Vagina (tissue), 2 donors: ENCODE data around the gene NAT9. TPM values are rescaled to one million over a fixed set of nuclear protein-coding genes. Genes with fewer than 3 reads are reported as not detected.

Experiments
- DNase-seq, 2 donors: peaks; one replicate each; pipeline ENCODE4 v3.0.0-alpha.2; 2017; ENCODE audit errors: extremely low spot score in 2 of 2
- H3K27ac ChIP-seq: fragments of 200-600 bp; sonication (generic); one replicate; pipeline ENCODE4 v1.5.1; 2019
- H3K27me3 ChIP-seq: fragments of 200-600 bp; sonication (generic); one replicate; pipeline ENCODE4 v1.5.1; 2019
- H3K36me3 ChIP-seq, 2 donors: fragments of 200-600 bp; sonication (generic); one replicate each; pipeline ENCODE4 v1.5.1; 2017 to 2019
- H3K4me1 ChIP-seq: fragments of 200-600 bp; sonication (generic); one replicate; pipeline ENCODE4 v1.5.1; 2019
- H3K4me3 ChIP-seq, 2 donors: fragments of 200-600 bp; sonication (generic); 1 replicate in 1 of 2; 2 replicates in 1 of 2; pipeline ENCODE4 v1.5.1; 2016 to 2019
- H3K9me3 ChIP-seq: fragments of 200-600 bp; sonication (generic); one replicate; pipeline ENCODE4 v1.5.1; 2019
- POLR2A ChIP-seq, 2 donors: fragments of 450-650 bp; IDR thresholded peaks; one replicate each; pipeline ENCODE4 v1.6.1; 2017; ENCODE audit warnings: antibody characterized with exemption in 2 of 2, mild to moderate bottlenecking in 2 of 2, moderate library complexity in 2 of 2
- POLR2AphosphoS5 ChIP-seq, 2 donors: sonication (generic); formaldehyde crosslinking; IDR thresholded peaks; one replicate each; pipeline ENCODE4 v1.9.0; 2017; ENCODE audit warnings: antibody characterized with exemption in 2 of 2, mild to moderate bottlenecking in 2 of 2, low read depth in 1 of 2; ENCODE audit not compliant: insufficient read depth in 1 of 2
- intact Hi-C: fragments of 100-400 bp; cut with DNase I; formaldehyde crosslinking; loops from one replicate; pipeline ENCODE4 v1.15.1; 2023
- total RNA-seq: library from RNA; depleted of rRNA; stranded (reverse); fragments of >200 nt; gene quantifications from one replicate; pipeline ENCODE4 v1.2.3, GENCODE V29; 2016
- TF ChIP-seq, protein P1 (sequence below), 3 experiments: fragments of 450-650 bp in 2 of 3; fragments of 200-600 bp in 1 of 3; sonication (generic) in 1 of 3; IDR thresholded peaks; one replicate each; pipeline ENCODE4 v1.5.1; 2017 to 2019; ENCODE audit warnings: antibody characterized with exemption in 3 of 3, mild to moderate bottlenecking in 2 of 3, moderate library complexity in 2 of 3

NAT9 gene
- total RNA-seq, 1 donor from 2014 or later: 28.5 TPM

GRCh38 chr17:74731347-74731605 is 44.9 kb downstream of the NAT9 start:
- intact Hi-C loops: no loop called here
- no peaks in the 10 kb centered on the region for H3K36me3 ChIP-seq
- peaks cover 4% of the 10 kb centered on the region for H3K27me3 ChIP-seq
- no peak for DNase-seq
- no peaks in the 10 kb centered on the region for H3K9me3 ChIP-seq
- H3K4me1 ChIP-seq: peaks cover 2% of the 10 kb centered on the region
- TF ChIP-seq, protein P1, sequence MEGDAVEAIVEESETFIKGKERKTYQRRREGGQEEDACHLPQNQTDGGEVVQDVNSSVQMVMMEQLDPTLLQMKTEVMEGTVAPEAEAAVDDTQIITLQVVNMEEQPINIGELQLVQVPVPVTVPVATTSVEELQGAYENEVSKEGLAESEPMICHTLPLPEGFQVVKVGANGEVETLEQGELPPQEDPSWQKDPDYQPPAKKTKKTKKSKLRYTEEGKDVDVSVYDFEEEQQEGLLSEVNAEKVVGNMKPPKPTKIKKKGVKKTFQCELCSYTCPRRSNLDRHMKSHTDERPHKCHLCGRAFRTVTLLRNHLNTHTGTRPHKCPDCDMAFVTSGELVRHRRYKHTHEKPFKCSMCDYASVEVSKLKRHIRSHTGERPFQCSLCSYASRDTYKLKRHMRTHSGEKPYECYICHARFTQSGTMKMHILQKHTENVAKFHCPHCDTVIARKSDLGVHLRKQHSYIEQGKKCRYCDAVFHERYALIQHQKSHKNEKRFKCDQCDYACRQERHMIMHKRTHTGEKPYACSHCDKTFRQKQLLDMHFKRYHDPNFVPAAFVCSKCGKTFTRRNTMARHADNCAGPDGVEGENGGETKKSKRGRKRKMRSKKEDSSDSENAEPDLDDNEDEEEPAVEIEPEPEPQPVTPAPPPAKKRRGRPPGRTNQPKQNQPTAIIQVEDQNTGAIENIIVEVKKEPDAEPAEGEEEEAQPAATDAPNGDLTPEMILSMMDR (IDR thresholded peaks at IDR 0.05): no peak
- TF ChIP-seq POLR2A (IDR thresholded peaks at IDR 0.05) (no peak), POLR2AphosphoS5 (IDR thresholded peaks at IDR 0.05; ENCODE audit: insufficient read depth in 1 of 2, low read depth in 1 of 2) (no peak)
- no peak overlapping the region for H3K27ac ChIP-seq
- H3K4me3 ChIP-seq: no peak overlapping the region

DNA sequence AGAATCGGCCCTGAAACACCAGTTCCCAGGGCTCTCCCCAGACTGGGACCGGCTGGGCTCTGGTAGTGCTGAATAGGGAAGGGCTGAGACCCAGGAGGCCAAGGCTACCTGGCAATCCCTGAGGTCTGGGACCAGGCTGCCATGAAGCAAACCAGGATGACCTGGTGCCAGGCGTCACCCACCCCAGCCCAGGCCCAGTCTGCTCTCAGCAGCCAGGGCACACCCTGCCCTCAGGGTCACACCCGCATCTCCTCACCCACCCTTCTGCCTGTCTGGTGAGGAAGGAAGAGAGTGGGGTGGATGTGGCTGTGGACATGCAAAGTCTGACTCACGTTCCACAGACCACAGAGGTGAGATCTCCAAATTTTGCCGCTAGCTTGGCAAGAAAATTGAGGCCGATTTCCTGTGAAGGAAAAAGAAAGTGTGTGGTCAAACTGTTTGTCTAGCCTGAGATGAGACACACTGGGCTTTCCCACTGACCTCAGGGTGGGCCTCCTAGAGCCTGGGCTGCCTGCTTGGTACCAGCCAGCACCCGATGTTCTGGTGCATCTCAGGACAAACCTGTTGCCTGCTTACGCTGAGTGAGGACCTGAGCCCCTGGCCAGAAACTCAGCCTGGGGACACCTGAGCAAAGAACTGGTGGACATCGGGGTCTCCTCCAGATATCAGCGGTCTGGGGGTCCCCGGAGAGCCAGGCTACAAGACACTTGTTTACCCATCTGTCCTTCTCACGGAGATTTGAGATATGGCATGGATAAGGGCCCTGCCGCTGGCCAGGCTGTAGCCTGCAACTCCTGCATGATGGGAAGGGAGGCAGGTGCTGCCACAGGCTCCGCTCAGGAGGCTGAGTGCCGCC is 45.4 kb downstream of the NAT9 start:
- H3K27ac ChIP-seq: no peak overlapping the region
- DNase-seq: no peak
- intact Hi-C loops: no loop called here
- no peaks in the 10 kb centered on the region for H3K4me1 ChIP-seq
- no peaks in the 10 kb centered on the region for H3K9me3 ChIP-seq
- TF ChIP-seq POLR2AphosphoS5 (IDR thresholded peaks at IDR 0.05; ENCODE audit: insufficient read depth in 1 of 2, low read depth in 1 of 2): no peak
- no peak for TF ChIP-seq POLR2A (IDR thresholded peaks at IDR 0.05)
- TF ChIP-seq, protein P1 (IDR thresholded peaks at IDR 0.05): no peak
- no peaks in the 10 kb centered on the region for H3K36me3 ChIP-seq
- no peak overlapping the region for H3K4me3 ChIP-seq
- peaks cover 4% of the 10 kb centered on the region for H3K27me3 ChIP-seq

- peaks cover 4% of the 10 kb centered on the region for H3K27me3 ChIP-seq
- no peaks in the 10 kb centered on the region for H3K4me1 ChIP-seq
- H3K27ac ChIP-seq: no peak overlapping the region
- TF ChIP-seq POLR2AphosphoS5 (IDR thresholded peaks at IDR 0.05; ENCODE audit: insufficient read depth in 1 of 2, low read depth in 1 of 2) (no peak), POLR2A (IDR thresholded peaks at IDR 0.05) (no peak)
- TF ChIP-seq, protein P1 (IDR thresholded peaks at IDR 0.05): no peak
- H3K36me3 ChIP-seq: no peaks in the 10 kb centered on the region
- no peaks in the 10 kb centered on the region for H3K9me3 ChIP-seq
- DNase-seq: no peak
- H3K4me3 ChIP-seq: no peak overlapping the region
- intact Hi-C loops: no loop called here
Observed at GRCh38 chr17:74729866-74730265, 46.3 kb downstream of the NAT9 start.

DNA sequence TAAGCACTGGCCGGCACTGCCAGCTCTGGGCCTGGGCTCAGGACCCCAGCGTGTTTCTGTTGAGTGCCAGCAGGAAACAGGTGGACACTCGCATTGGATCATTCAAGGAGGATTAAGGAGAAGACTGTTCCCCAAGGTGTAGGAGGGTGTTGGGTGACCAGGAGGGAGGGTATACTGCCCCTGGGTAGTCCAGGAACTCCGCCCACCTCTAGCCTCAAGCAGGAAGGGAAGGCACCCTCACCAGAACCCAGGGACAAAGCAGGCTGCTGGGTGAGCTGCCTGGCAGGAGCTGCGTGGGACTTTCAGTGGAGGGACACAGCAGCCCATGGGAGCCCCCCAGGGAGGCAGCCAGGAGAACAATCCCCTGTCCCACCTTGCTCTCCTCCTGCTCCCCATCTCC is 46.8 kb downstream of the NAT9 start:
- no peak overlapping the region for H3K27ac ChIP-seq
- H3K4me3 ChIP-seq: no peak overlapping the region
- no peak for DNase-seq
- H3K36me3 ChIP-seq: no peaks in the 10 kb centered on the region
- TF ChIP-seq, protein P1 (IDR thresholded peaks at IDR 0.05): no peak
- TF ChIP-seq POLR2A (IDR thresholded peaks at IDR 0.05): no peak
- no peak for TF ChIP-seq POLR2AphosphoS5 (IDR thresholded peaks at IDR 0.05; ENCODE audit: insufficient read depth in 1 of 2, low read depth in 1 of 2)
- no peaks in the 10 kb centered on the region for H3K4me1 ChIP-seq
- H3K27me3 ChIP-seq: peaks cover 4% of the 10 kb centered on the region
- intact Hi-C loops: no loop called here
- no peaks in the 10 kb centered on the region for H3K9me3 ChIP-seq

DNA sequence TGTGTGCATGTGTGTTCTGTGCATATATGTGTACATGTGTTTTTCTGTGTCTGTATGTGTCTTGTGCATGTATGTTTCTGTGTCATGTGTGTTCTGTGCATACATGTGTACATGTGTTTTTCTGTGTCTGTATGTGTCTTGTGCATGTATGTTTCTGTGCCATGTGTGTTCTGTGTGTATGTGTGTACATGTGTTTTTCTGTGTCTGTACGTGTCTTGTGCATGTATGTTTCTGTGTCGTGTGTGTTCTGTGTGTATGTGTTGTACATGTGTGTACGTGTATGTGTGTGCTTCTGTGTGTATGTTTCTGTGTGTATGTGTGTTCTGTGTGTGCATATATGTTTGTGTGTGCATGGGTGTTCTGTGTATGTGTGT is 47.5 kb downstream of the NAT9 start:
- H3K27ac ChIP-seq: no peak overlapping the region
- H3K36me3 ChIP-seq: no peaks in the 10 kb centered on the region
- intact Hi-C loops: no loop called here
- no peak overlapping the region for H3K4me3 ChIP-seq
- no peaks in the 10 kb centered on the region for H3K4me1 ChIP-seq
- no peaks in the 10 kb centered on the region for H3K9me3 ChIP-seq
- TF ChIP-seq POLR2AphosphoS5 (IDR thresholded peaks at IDR 0.05; ENCODE audit: insufficient read depth in 1 of 2, low read depth in 1 of 2) (no peak), POLR2A (IDR thresholded peaks at IDR 0.05) (no peak)
- TF ChIP-seq, protein P1 (IDR thresholded peaks at IDR 0.05): no peak
- H3K27me3 ChIP-seq: peaks cover 4% of the 10 kb centered on the region
- DNase-seq: no peak
